PC-9 (cell line): Measurements from ENCODE around the gene ADRA2B.
"Not testable (repeated sequence)": the region's sequence is repeated elsewhere in the genome, so short reads cannot be mapped to it uniquely, and the experiment has no call there.

Experiments used
- EZH2 ChIP-seq: fragments of 200-600 bp; sonication (generic); IDR thresholded peaks from 2 replicates; pipeline ENCODE4 v1.8.0; 2017; ENCODE audit warnings: antibody characterized with exemption, low read depth
- TF ChIP-seq, protein P1 (sequence below): fragments of 200-600 bp; sonication (generic); conservative IDR thresholded peaks from 2 replicates; pipeline ENCODE4 v1.6.1; 2017; ENCODE audit warnings: mixed run types, antibody characterized with exemption, mild to moderate bottlenecking, moderate library complexity

- TF ChIP-seq, protein P1, sequence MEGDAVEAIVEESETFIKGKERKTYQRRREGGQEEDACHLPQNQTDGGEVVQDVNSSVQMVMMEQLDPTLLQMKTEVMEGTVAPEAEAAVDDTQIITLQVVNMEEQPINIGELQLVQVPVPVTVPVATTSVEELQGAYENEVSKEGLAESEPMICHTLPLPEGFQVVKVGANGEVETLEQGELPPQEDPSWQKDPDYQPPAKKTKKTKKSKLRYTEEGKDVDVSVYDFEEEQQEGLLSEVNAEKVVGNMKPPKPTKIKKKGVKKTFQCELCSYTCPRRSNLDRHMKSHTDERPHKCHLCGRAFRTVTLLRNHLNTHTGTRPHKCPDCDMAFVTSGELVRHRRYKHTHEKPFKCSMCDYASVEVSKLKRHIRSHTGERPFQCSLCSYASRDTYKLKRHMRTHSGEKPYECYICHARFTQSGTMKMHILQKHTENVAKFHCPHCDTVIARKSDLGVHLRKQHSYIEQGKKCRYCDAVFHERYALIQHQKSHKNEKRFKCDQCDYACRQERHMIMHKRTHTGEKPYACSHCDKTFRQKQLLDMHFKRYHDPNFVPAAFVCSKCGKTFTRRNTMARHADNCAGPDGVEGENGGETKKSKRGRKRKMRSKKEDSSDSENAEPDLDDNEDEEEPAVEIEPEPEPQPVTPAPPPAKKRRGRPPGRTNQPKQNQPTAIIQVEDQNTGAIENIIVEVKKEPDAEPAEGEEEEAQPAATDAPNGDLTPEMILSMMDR, result not testable (repeated sequence)
- not testable (repeated sequence) for TF ChIP-seq EZH2
These were observed 44.3 kb downstream of the ADRA2B start for GRCh38 chr2:96071977-96072491.
